OCI-LY7 (cell line): ENCODE data around the gene FLNC. TPM values are rescaled to one million over a fixed set of nuclear protein-coding genes. Genes with fewer than 3 reads are reported as not detected.

Source experiments
- BruUV-seq: library from RNA; stranded (reverse); fragments of 400-500 nt; replicated peaks from 2 replicates; lab custom pipeline; 2021; lab: Mats Ljungman, UMichigan
- CTCF ChIA-PET: fragments of 300-600 bp; sonication (Branson Sonifier 250); formaldehyde crosslinking; loops from one replicate; lab custom pipeline; 2022; ENCODE audit warnings: antibody characterized with exemption; ENCODE audit not compliant: unreplicated experiment; lab: Charles Lee
- POLR2A ChIA-PET: fragments of 300-600 bp; sonication (Branson Sonifier 250); formaldehyde crosslinking; loops from one replicate; lab custom pipeline; 2022; ENCODE audit warnings: antibody characterized with exemption; lab: Charles Lee
- DNase-seq: peaks from one replicate; pipeline ENCODE4 v3.0.0-alpha.2; 2015; ENCODE audit warnings: low spot score
- H2AFZ ChIP-seq: fragments of 200-600 bp; sonication (generic), shearing (Covaris generic); 2 replicates; pipeline ENCODE4 v1.6.1; 2014; ENCODE audit warnings: mild to moderate bottlenecking, antibody characterized with exemption, low read length, moderate library complexity
- H3K27ac ChIP-seq: fragments of 200-600 bp; sonication (generic); 2 replicates; pipeline ENCODE4 v1.5.1; 2014; ENCODE audit warnings: mixed run types, low read depth, mild to moderate bottlenecking, moderate library complexity, low read length, inconsistent platforms; ENCODE audit not compliant: poor library complexity, severe bottlenecking
- H3K36me3 ChIP-seq: fragments of 200-600 bp; sonication (generic); 2 replicates; pipeline ENCODE4 v1.6.1; 2014; ENCODE audit warnings: mild to moderate bottlenecking, antibody characterized with exemption, low read length, moderate library complexity, mixed read lengths; ENCODE audit not compliant: insufficient read depth
- H3K4me1 ChIP-seq: fragments of 200-600 bp; sonication (generic); 2 replicates; pipeline ENCODE4 v1.5.1; 2014; ENCODE audit warnings: mild to moderate bottlenecking, low read length; ENCODE audit not compliant: insufficient read depth, poor library complexity, severe bottlenecking
- H3K4me2 ChIP-seq: fragments of 200-600 bp; sonication (generic); 2 replicates; pipeline ENCODE4 v1.6.1; 2014; ENCODE audit warnings: mild to moderate bottlenecking, low read length
- H3K4me3 ChIP-seq: fragments of 200-600 bp; sonication (generic); 2 replicates; pipeline ENCODE4 v1.5.1; 2014; ENCODE audit warnings: mild to moderate bottlenecking, low read depth, low read length; ENCODE audit not compliant: poor library complexity, severe bottlenecking
- H3K79me2 ChIP-seq: fragments of 200-600 bp; sonication (generic); 2 replicates; pipeline ENCODE4 v1.6.1; 2016; ENCODE audit warnings: low read depth, mild to moderate bottlenecking, low read length, moderate library complexity, mixed read lengths; ENCODE audit not compliant: insufficient read depth
- H3K9me2 ChIP-seq: fragments of 200-600 bp; sonication (generic); 2 replicates; pipeline ENCODE4 v1.6.1; 2016; ENCODE audit warnings: mild to moderate bottlenecking, low read length, mixed read lengths; ENCODE audit not compliant: insufficient read depth
- H3K9me3 ChIP-seq: fragments of 200-600 bp; sonication (generic); 2 replicates; pipeline ENCODE4 v1.6.1; 2014; ENCODE audit warnings: mild to moderate bottlenecking, mixed run types, low read length, mixed read lengths
- H4K20me1 ChIP-seq: fragments of 200-600 bp; sonication (generic); 2 replicates; pipeline ENCODE4 v1.6.1; 2014; ENCODE audit warnings: mild to moderate bottlenecking, antibody characterized with exemption, low read length, moderate library complexity, mixed read lengths; ENCODE audit not compliant: insufficient read depth
- EZH2phosphoT487 ChIP-seq: fragments of 200-600 bp; sonication (generic); IDR thresholded peaks from 2 replicates; pipeline ENCODE4 v1.6.1; 2018; ENCODE audit warnings: low read depth, borderline replicate concordance, mild to moderate bottlenecking, mixed run types, antibody characterized with exemption, low read length, moderate library complexity, mixed read lengths
- intact Hi-C: fragments of 100-400 bp; cut with micrococcal nuclease; formaldehyde crosslinking; loops from one replicate; pipeline ENCODE4 v1.10.0; 2022; ENCODE audit not compliant: unreplicated experiment
- total RNA-seq, 2 experiments: library from RNA; depleted of rRNA in 1 of 2; stranded (reverse); fragments of >200 nt in 1 of 2; shearing (Covaris generic) in 1 of 2; gene quantifications; 2 replicates each; pipeline ENCODE4 v1.2.3, GENCODE V29; 2014 to 2022
- TF ChIP-seq, protein P1 (sequence below): fragments of 200-600 bp; sonication (generic); conservative IDR thresholded peaks from 2 replicates; pipeline ENCODE4 v1.5.1; 2014; ENCODE audit warnings: mild to moderate bottlenecking, antibody characterized with exemption, low read length, moderate library complexity, mixed read lengths

Gene FLNC
- total RNA-seq, 2 experiments from 2014 or later, result 0.03 to 0.06 TPM

- Histone ChIP-seq H3K36me3 (no peaks in the 10 kb centered on the region), H3K9me3 (no peaks in the 10 kb centered on the region), H2AFZ (no peak overlapping the region), H4K20me1 (no peaks in the 10 kb centered on the region), H3K9me2 (no peaks in the 10 kb centered on the region), H3K27ac (no peak overlapping the region), H3K4me3 (no peak overlapping the region), H3K79me2 (no peaks in the 10 kb centered on the region), H3K4me1 (no peaks in the 10 kb centered on the region), H3K4me2 (no peak overlapping the region)
- intact Hi-C loops, result no loop called here
- POLR2A ChIA-PET, result no interaction called here
- DNase-seq, result no peak
- CTCF ChIA-PET, result no interaction called here
- no TSS peak for BruUV-seq
- TF ChIP-seq EZH2phosphoT487, result no peak
- TF ChIP-seq, protein P1, sequence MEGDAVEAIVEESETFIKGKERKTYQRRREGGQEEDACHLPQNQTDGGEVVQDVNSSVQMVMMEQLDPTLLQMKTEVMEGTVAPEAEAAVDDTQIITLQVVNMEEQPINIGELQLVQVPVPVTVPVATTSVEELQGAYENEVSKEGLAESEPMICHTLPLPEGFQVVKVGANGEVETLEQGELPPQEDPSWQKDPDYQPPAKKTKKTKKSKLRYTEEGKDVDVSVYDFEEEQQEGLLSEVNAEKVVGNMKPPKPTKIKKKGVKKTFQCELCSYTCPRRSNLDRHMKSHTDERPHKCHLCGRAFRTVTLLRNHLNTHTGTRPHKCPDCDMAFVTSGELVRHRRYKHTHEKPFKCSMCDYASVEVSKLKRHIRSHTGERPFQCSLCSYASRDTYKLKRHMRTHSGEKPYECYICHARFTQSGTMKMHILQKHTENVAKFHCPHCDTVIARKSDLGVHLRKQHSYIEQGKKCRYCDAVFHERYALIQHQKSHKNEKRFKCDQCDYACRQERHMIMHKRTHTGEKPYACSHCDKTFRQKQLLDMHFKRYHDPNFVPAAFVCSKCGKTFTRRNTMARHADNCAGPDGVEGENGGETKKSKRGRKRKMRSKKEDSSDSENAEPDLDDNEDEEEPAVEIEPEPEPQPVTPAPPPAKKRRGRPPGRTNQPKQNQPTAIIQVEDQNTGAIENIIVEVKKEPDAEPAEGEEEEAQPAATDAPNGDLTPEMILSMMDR, result no peak
Measured at GRCh38 chr7:128849804-128850490, 19.7 kb downstream of the FLNC start.

- ChIA-PET CTCF (no interaction called here), POLR2A (no interaction called here)
- H3K36me3 ChIP-seq, result no peaks in the 10 kb centered on the region
- no peaks in the 10 kb centered on the region for H3K9me2 ChIP-seq
- H3K27ac ChIP-seq, result no peak overlapping the region
- H3K4me3 ChIP-seq, result no peak overlapping the region
- DNase-seq, result no peak
- no TSS peak for BruUV-seq
- H4K20me1 ChIP-seq, result no peaks in the 10 kb centered on the region
- no peaks in the 10 kb centered on the region for H3K79me2 ChIP-seq
- no peaks in the 10 kb centered on the region for H3K9me3 ChIP-seq
- H3K4me1 ChIP-seq, result no peaks in the 10 kb centered on the region
- H2AFZ ChIP-seq, result no peak overlapping the region
- TF ChIP-seq EZH2phosphoT487, result no peak
- TF ChIP-seq, protein P1, result no peak
- intact Hi-C loops, result no loop called here
- H3K4me2 ChIP-seq, result no peak overlapping the region
Measured at GRCh38 chr7:128852537-128853254, 22.5 kb downstream of the FLNC start.

GRCh38 chr7:128853799-128854198 is 23.6 kb downstream of the FLNC start:
- Histone ChIP-seq H3K4me3 (no peak overlapping the region), H2AFZ (no peak overlapping the region), H3K9me2 (no peaks in the 10 kb centered on the region), H3K27ac (no peak overlapping the region), H3K79me2 (no peaks in the 10 kb centered on the region), H3K4me2 (no peak overlapping the region), H3K36me3 (no peaks in the 10 kb centered on the region), H3K9me3 (no peaks in the 10 kb centered on the region), H3K4me1 (peaks cover under 1% of the 10 kb centered on the region), H4K20me1 (no peaks in the 10 kb centered on the region)
- TF ChIP-seq EZH2phosphoT487, result no peak
- TF ChIP-seq, protein P1, result no peak
- intact Hi-C loops, result no loop called here
- DNase-seq, result no peak
- ChIA-PET CTCF (no interaction called here), POLR2A (no interaction called here)
- BruUV-seq, result no TSS peak
